Right lobe of liver (tissue), 6 donors: ENCODE results near the gene CACHD1. TPM values are rescaled to one million over a fixed set of nuclear protein-coding genes. Genes with fewer than 3 reads are reported as not detected.

ENCODE experiments used
- ATAC-seq, 4 donors: fragments of 200-7000 bp; cut with Tn5 transposase; one replicate each; pipeline ENCODE4 v1.9.1; 2020; ENCODE audit warnings: mild to moderate bottlenecking in 4 of 4, moderate library complexity in 4 of 4
- DNase-seq, 3 donors: peaks; one replicate each; pipeline ENCODE4 v3.0.0-alpha.2; 2020
- H3K27ac ChIP-seq, 3 donors: fragments of 200-600 bp; one replicate each; pipeline ENCODE4 v1.8.0; 2022
- H3K27me3 ChIP-seq, 2 donors: fragments of 200-600 bp; one replicate each; pipeline ENCODE4 v1.8.0; 2022
- H3K36me3 ChIP-seq, 4 donors: fragments of 200-600 bp; sonication (generic) in 1 of 4; one replicate each; pipeline versions ENCODE4 v1.5.1 to v1.8.0; 2017 to 2022; ENCODE audit warnings: control low read depth in 1 of 4
- H3K4me1 ChIP-seq, 4 donors: fragments of 200-600 bp; sonication (generic) in 1 of 4; one replicate each; pipeline versions ENCODE4 v1.5.1 to v1.8.0; 2017 to 2022; ENCODE audit warnings: control low read depth in 1 of 4
- H3K4me3 ChIP-seq, 3 donors: fragments of 200-600 bp; one replicate each; pipeline ENCODE4 v1.8.0; 2022
- H3K9me3 ChIP-seq, 4 donors: fragments of 200-600 bp; sonication (generic) in 1 of 4; one replicate each; pipeline versions ENCODE4 v1.5.1 to v1.8.0; 2017 to 2022; ENCODE audit warnings: control low read depth in 1 of 4
- POLR2A ChIP-seq: fragments of 450-650 bp; IDR thresholded peaks from one replicate; pipeline ENCODE4 v1.6.1; 2017; ENCODE audit warnings: antibody characterized with exemption, mild to moderate bottlenecking
- WGBS: methylation state at CpG from one replicate; pipeline ENCODE4 v1.1.6; 2018; ENCODE audit warnings: low coverage, low lambda C conversion rate; ENCODE audit not compliant: insufficient coverage; ENCODE audit errors: missing lambda C conversion rate; 5-methylcytosine and 5-hydroxymethylcytosine counted together
- intact Hi-C, 2 donors: fragments of 100-400 bp; cut with DNase I; formaldehyde crosslinking; loops; one replicate each; pipeline versions ENCODE4 v1.11.2 to v1.14.1; 2022
- total RNA-seq, 6 experiments: library from RNA; depleted of rRNA in 2 of 6; stranded (reverse); fragments of >200 nt in 2 of 6; fragmentation: NEBNext Ultra II Directional in 3 of 6; extraction: Animal tissue kit (Norgen Biotek cat#: 25700) in 3 of 6; gene quantifications; one replicate each; pipeline versions ENCODE4 v1.1.0 to v1.2.4, GENCODE V29; 2016 to 2023
- TF ChIP-seq, protein P1 (sequence below), 4 donors: fragments of 200-600 bp in 3 of 4; fragments of 450-650 bp in 1 of 4; IDR thresholded peaks; one replicate each; pipeline versions ENCODE4 v1.5.1 to v1.8.0; 2016 to 2022; ENCODE audit warnings: antibody characterized with exemption in 4 of 4, mild to moderate bottlenecking in 2 of 4
- donor health status: DM: no; HTN: yes; CAD: no.
- donor health status: DM: no; HTN: no; CAD: no.
- donor health status: DM: no; HTN: no; CAD: no.
- donor health status: DM: no; HTN: yes; CAD: no.
- donor health status: DM: no; HTN: yes; CAD: no.

Gene CACHD1
- total RNA-seq, 6 experiments from 2014 or later, result 0.59 to 3.0 (median 1.3) TPM

DNA sequence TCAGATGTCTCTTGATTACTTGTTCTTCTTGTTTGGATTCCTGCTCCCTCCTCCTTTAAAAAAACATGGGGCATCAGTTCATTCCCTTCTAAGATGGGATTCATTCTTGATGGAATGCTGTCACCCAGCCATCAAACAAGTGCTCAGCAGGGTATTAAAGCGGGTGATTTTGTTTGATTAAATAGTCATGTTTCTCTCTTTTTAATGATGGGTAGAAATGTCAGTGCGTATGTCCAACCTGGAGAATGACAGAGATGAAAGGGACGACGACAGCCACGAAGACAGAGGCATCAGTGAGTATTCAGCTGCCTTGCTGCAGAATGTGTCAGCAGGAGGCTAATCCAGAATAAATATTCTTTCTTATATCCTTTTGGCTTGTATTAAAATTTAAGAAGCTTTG, 211.1 kb downstream of the CACHD1 start:
- WGBS, result 69% methylated on average over 3 of the region's 5 CpGs
- no peak for DNase-seq
- Histone ChIP-seq H3K4me1 (no peaks in the 10 kb centered on the region), H3K36me3 (no peaks in the 10 kb centered on the region), H3K27me3 (no peaks in the 10 kb centered on the region), H3K9me3 (no peaks in the 10 kb centered on the region), H3K27ac (no peak overlapping the region), H3K4me3 (no peak overlapping the region)
- TF ChIP-seq POLR2A, result no peak
- TF ChIP-seq, protein P1, sequence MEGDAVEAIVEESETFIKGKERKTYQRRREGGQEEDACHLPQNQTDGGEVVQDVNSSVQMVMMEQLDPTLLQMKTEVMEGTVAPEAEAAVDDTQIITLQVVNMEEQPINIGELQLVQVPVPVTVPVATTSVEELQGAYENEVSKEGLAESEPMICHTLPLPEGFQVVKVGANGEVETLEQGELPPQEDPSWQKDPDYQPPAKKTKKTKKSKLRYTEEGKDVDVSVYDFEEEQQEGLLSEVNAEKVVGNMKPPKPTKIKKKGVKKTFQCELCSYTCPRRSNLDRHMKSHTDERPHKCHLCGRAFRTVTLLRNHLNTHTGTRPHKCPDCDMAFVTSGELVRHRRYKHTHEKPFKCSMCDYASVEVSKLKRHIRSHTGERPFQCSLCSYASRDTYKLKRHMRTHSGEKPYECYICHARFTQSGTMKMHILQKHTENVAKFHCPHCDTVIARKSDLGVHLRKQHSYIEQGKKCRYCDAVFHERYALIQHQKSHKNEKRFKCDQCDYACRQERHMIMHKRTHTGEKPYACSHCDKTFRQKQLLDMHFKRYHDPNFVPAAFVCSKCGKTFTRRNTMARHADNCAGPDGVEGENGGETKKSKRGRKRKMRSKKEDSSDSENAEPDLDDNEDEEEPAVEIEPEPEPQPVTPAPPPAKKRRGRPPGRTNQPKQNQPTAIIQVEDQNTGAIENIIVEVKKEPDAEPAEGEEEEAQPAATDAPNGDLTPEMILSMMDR (IDR thresholded peaks at IDR 0.05), result no peak
- ATAC-seq, result no peak
- intact Hi-C loops, result no loop called here

DNA sequence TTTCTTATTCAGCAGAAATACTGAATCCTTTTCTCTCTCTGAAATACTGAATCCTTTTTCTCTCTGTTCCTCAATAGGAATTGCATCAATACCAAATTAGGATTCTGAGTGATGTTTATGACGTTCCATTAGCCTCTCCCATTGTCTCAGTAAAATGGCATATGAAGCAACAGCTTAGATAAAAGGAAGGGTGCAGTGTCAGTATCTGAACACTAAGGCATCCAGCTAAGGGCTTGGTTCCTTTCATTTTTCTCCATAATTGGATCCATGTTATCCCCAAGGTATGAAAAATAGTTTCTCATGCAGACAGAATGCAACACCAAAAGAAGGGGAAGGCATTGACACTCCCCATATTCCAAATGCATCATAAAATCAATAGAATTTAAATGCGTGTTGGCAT, 213.5 kb downstream of the CACHD1 start:
- no peaks in the 10 kb centered on the region for H3K4me1 ChIP-seq
- no peaks in the 10 kb centered on the region for H3K9me3 ChIP-seq
- ATAC-seq (no peak), DNase-seq (no peak)
- H3K4me3 ChIP-seq, result no peak overlapping the region
- TF ChIP-seq, protein P1 (IDR thresholded peaks at IDR 0.05), result no peak
- no peak for TF ChIP-seq POLR2A
- no peaks in the 10 kb centered on the region for H3K36me3 ChIP-seq
- H3K27me3 ChIP-seq, result no peaks in the 10 kb centered on the region
- intact Hi-C loops, result no loop called here
- WGBS, result 80% methylated on average over 2 of the region's 2 CpGs
- H3K27ac ChIP-seq, result no peak overlapping the region

- Histone ChIP-seq H3K4me1 (no peaks in the 10 kb centered on the region), H3K27me3 (no peaks in the 10 kb centered on the region), H3K27ac (no peak overlapping the region), H3K4me3 (no peak overlapping the region), H3K9me3 (no peaks in the 10 kb centered on the region), H3K36me3 (no peaks in the 10 kb centered on the region)
- DNase-seq (no peak), ATAC-seq (no peak)
- TF ChIP-seq POLR2A, result no peak
- TF ChIP-seq, protein P1 (IDR thresholded peaks at IDR 0.05), result no peak
- 86% methylated on average over 1 of the region's 1 CpG for WGBS
- intact Hi-C loops, result no loop called here
Measured at GRCh38 chr1:64685217-64685616, 215.3 kb downstream of the CACHD1 start.

- H3K4me3 ChIP-seq, result no peak overlapping the region
- peak in 1 of 4 donors; percentile 28 for ATAC-seq
- no peaks in the 10 kb centered on the region for H3K36me3 ChIP-seq
- no peaks in the 10 kb centered on the region for H3K4me1 ChIP-seq
- WGBS, result 55% methylated on average over 5 of the region's 6 CpGs
- intact Hi-C loops, result no loop called here
- DNase-seq, result no peak
- H3K27me3 ChIP-seq, result no peaks in the 10 kb centered on the region
- H3K9me3 ChIP-seq, result no peaks in the 10 kb centered on the region
- H3K27ac ChIP-seq, result no peak overlapping the region
- TF ChIP-seq POLR2A, result no peak
- TF ChIP-seq, protein P1 (IDR thresholded peaks at IDR 0.05), result no peak
Measured at GRCh38 chr1:64685765-64686341, 215.9 kb downstream of the CACHD1 start.
